HUES6 (cell line): Measurements from ENCODE around the gene MRPS6.

Source experiments
- H3K27ac ChIP-seq: 2 replicates; pipeline ENCODE4 v1.7.0; 2013; ENCODE audit warnings: low read depth, mild to moderate bottlenecking, low read length, inconsistent platforms
- H3K27me3 ChIP-seq: 2 replicates; pipeline ENCODE4 v1.6.1; 2013; ENCODE audit warnings: low read length; ENCODE audit not compliant: control insufficient read depth, insufficient read depth
- H3K36me3 ChIP-seq: 2 replicates; pipeline ENCODE4 v1.6.1; 2013; ENCODE audit warnings: low read length; ENCODE audit not compliant: control insufficient read depth, insufficient read depth
- H3K4me1 ChIP-seq: 2 replicates; pipeline ENCODE4 v1.6.1; 2013; ENCODE audit warnings: low read length; ENCODE audit not compliant: control insufficient read depth, insufficient read depth
- H3K4me3 ChIP-seq: 2 replicates; pipeline ENCODE4 v1.5.1; 2013; ENCODE audit warnings: low read depth, low read length
- H3K9ac ChIP-seq: one replicate; pipeline ENCODE4 v1.6.1; 2013; ENCODE audit warnings: mild to moderate bottlenecking, low read length
- H3K9me3 ChIP-seq: 2 replicates; pipeline ENCODE4 v1.6.1; 2013; ENCODE audit warnings: low read depth, low read length; ENCODE audit not compliant: control insufficient read depth, insufficient read depth

MRPS6 gene

GRCh38 chr21:34191876-34192275 lies 118.5 kb downstream of the MRPS6 start:
- no peaks in the 10 kb centered on the region for H3K27me3 ChIP-seq
- peaks cover 6% of the 10 kb centered on the region; the same call in 1 of the 2 replicates for H3K9me3 ChIP-seq
- no peak overlapping the region for H3K9ac ChIP-seq
- no peak overlapping the region for H3K4me3 ChIP-seq
- H3K4me1 ChIP-seq: peaks cover 30% of the 10 kb centered on the region
- H3K27ac ChIP-seq: no peak overlapping the region
- H3K36me3 ChIP-seq: no peaks in the 10 kb centered on the region
